HG02884 (cell line): Measurements from ENCODE around the gene SLAMF1.
"Not testable (repeated sequence)": the region's sequence is repeated elsewhere in the genome, so short reads cannot be mapped to it uniquely, and the experiment has no call there.

Experiments used
- ATAC-seq: cut with Tn5 transposase; IDR thresholded peaks from one replicate; pipeline ENCODE4 v1.9.1; 2021; ENCODE audit warnings: mild to moderate bottlenecking, moderate library complexity; ENCODE audit not compliant: unreplicated experiment

The SLAMF1 gene

GRCh38 chr1:160607011-160607671 lies 39.7 kb downstream of the SLAMF1 start:
- ATAC-seq, result peak; percentile 65

GRCh38 chr1:160606611-160607010 lies 40.2 kb downstream of the SLAMF1 start:
- ATAC-seq, result no peak

GRCh38 chr1:160605792-160606479 lies 40.9 kb downstream of the SLAMF1 start:
- ATAC-seq, result no peak

- no peak for ATAC-seq
Measured at GRCh38 chr1:160605205-160605604, 41.6 kb downstream of the SLAMF1 start.

GRCh38 chr1:160597705-160598104 lies 49.1 kb downstream of the SLAMF1 start:
- ATAC-seq, result no peak

- ATAC-seq, result no peak
Measured at GRCh38 chr1:160597051-160597450, 49.8 kb downstream of the SLAMF1 start.

GRCh38 chr1:160590488-160590887 lies 56.4 kb downstream of the SLAMF1 start:
- ATAC-seq, result no peak

GRCh38 chr1:160588468-160588867 lies 58.4 kb downstream of the SLAMF1 start:
- ATAC-seq, result no peak

GRCh38 chr1:160584784-160585183 lies 62.1 kb downstream of the SLAMF1 start:
- ATAC-seq, result no peak

GRCh38 chr1:160582976-160583375 lies 63.9 kb downstream of the SLAMF1 start:
- ATAC-seq, result not testable (repeated sequence)

- ATAC-seq, result no peak
Measured at GRCh38 chr1:160581961-160582360, 64.9 kb downstream of the SLAMF1 start.

- no peak for ATAC-seq
Measured at GRCh38 chr1:160580221-160580812, 66.5 kb downstream of the SLAMF1 start.

- ATAC-seq, result no peak
Measured at GRCh38 chr1:160579216-160579701, 67.6 kb downstream of the SLAMF1 start, which contains the start of gene CD84. Gene CD84, minus strand, starts transcription at chr1:160579496. Its CDS starts 59 bp downstream, at chr1:160579437.

GRCh38 chr1:160578525-160579191 lies 68.2 kb downstream of the SLAMF1 start:
- no peak for ATAC-seq

- no peak for ATAC-seq
Measured at GRCh38 chr1:160578175-160578524, 68.7 kb downstream of the SLAMF1 start.

GRCh38 chr1:160577671-160578070 lies 69.2 kb downstream of the SLAMF1 start:
- ATAC-seq, result no peak

- ATAC-seq, result no peak
Measured at GRCh38 chr1:160576884-160577283, 70.0 kb downstream of the SLAMF1 start.

- ATAC-seq, result no peak
Measured at GRCh38 chr1:160576390-160576789, 70.5 kb downstream of the SLAMF1 start.

GRCh38 chr1:160575112-160575664 lies 71.7 kb downstream of the SLAMF1 start:
- ATAC-seq, result no peak

- ATAC-seq, result no peak
Measured at GRCh38 chr1:160570840-160571239, 76.0 kb downstream of the SLAMF1 start.

- no peak for ATAC-seq
Measured at GRCh38 chr1:160569806-160570205, 77.0 kb downstream of the SLAMF1 start.
